ENCODE data around the gene PRMT3. TPM values are rescaled to one million over a fixed set of nuclear protein-coding genes. Genes with fewer than 3 reads are reported as not detected.
"Not testable (repeated sequence)": the region's sequence is repeated elsewhere in the genome, so short reads cannot be mapped to it uniquely, and the experiment has no call there.

The PRMT3 gene
- total RNA-seq, 1 donor from 2014 or later, result 7.8 TPM

GRCh38 chr11:20497124-20497792 lies 109.7 kb downstream of the PRMT3 start:
- DNase-seq (ENCODE audit: extremely low read depth, low read depth, low spot score), result no peak

DNA sequence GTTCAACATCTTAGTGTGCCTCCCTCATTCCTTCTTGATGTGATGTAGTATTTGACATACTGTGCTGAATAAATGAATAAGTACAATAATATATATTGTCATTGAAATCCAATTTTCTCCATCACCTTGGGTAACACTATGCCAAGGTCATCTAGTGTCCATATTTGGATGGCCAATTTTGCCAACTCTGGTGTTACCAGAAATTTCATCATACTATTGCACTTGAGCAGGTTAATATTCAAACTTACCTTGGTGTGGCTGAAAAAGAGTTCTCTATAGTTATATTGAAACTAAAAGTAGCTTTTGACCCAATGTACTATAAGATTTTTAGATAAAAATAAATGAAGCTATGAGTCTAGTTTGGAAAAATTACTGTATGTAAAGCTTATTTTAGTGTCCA lies 113.7 kb downstream of the PRMT3 start:
- no peak for DNase-seq (ENCODE audit: extremely low read depth, low read depth, low spot score)

- DNase-seq (ENCODE audit: extremely low read depth, low read depth, low spot score), result no peak
Observed at GRCh38 chr11:20501971-20502370, 114.5 kb downstream of the PRMT3 start.

DNA sequence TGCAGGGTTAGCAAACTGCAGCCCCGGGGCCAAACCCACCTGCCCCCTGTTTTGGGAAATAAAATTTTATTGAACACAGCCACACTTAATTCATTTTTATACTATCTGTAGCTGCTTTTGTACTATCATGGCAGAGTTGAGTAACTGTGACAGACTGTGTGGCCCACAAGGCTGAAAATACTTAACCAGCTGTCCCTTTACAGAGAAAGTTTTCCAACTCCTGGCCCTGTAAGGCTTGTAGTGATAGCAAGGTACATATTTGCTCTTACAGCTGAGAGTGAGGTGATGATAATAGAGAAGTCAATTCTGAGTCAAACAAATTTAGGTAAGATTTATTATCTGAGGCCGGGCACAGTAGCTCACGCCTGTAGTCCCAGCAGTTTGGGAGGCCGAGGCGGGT lies 124.5 kb downstream of the PRMT3 start:
- no peak for DNase-seq (ENCODE audit: extremely low read depth, low read depth, low spot score)

GRCh38 chr11:20512869-20513268 lies 125.4 kb downstream of the PRMT3 start:
- no peak for DNase-seq (ENCODE audit: extremely low read depth, low read depth, low spot score)

- no peak for DNase-seq (ENCODE audit: extremely low read depth, low read depth, low spot score)
Observed at GRCh38 chr11:20518323-20518834, 130.9 kb downstream of the PRMT3 start.

DNA sequence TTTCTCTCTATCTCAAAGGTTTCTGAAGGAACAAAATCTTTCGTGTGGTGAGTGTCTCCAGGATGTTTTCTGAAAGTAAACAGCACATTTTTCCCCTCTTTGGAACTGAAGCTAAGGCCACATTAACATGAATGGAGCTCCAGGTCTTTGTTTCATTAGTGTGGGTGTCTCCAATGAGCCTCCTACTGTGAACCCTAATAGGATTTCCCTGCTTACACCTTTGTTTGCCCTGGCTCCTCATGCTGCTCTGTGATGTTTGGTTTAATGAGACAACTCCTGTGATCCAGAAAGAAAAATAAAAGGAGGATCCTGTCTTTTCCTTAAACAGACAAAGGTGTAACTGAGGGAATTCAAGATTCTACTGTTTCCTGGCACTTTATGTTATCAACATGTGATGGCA lies 135.0 kb downstream of the PRMT3 start:
- no peak for DNase-seq (ENCODE audit: extremely low read depth, low read depth, low spot score)

GRCh38 chr11:20529757-20530156 lies 142.2 kb downstream of the PRMT3 start:
- no peak for DNase-seq (ENCODE audit: extremely low read depth, low read depth, low spot score)

- DNase-seq (ENCODE audit: extremely low read depth, low read depth, low spot score), result no peak
Observed at GRCh38 chr11:20530942-20531703, 143.6 kb downstream of the PRMT3 start.

GRCh38 chr11:20535271-20535881 lies 147.9 kb downstream of the PRMT3 start:
- no peak for DNase-seq (ENCODE audit: extremely low read depth, low read depth, low spot score)

GRCh38 chr11:20536365-20536764 lies 148.8 kb downstream of the PRMT3 start:
- no peak for DNase-seq (ENCODE audit: extremely low read depth, low read depth, low spot score)

- DNase-seq (ENCODE audit: extremely low read depth, low read depth, low spot score), result no peak
Observed at GRCh38 chr11:20536784-20537183, 149.3 kb downstream of the PRMT3 start.

DNA sequence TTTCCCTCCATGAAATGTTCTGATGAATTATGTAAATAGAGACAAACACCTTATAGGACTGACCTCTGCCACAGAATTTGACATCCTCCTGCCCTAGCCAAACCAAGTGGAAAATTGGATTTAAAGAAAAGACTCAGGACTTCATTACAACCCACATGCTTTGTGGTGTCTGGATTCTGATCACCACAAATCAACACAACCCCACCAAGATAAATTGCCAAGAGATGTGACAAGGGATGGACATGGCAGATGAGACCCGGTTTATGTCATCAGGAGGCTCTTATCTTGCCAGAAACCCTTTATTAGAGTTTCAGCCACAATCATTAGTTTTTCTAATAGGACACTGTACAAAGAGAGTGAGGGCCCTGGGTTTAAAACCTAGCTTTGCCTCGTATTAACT lies 154.0 kb downstream of the PRMT3 start:
- DNase-seq (ENCODE audit: extremely low read depth, low read depth, low spot score), result no peak

DNA sequence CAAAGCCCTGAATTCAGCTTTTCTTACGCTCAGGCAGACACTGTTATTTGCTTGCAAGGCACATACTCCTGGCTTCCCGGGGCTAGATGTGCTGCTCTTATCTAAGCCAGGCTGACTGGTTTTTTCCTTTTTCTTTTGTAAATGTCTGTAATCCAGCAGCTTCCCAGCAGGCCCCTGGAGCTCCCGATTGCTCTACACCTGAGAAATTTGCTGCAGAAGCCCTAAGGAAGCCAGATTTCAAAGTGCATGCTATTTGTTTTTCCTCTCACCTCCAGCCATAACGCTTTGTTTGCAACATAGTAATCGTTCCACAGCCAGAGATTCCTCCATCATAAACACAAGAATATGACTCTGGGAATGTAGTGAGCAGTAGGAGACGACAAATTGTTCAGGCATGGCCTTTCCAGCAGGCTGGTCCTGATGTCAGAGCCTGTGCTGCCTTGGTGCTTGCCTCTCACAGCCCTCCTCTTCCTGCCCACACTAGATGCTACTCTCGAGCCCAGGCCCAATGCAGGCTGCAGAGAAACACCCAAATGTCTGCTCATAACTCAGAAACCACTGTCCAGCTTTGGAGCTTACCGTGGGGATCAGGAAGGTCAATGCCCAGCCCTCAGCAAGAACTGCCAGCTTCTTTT lies 157.2 kb downstream of the PRMT3 start:
- DNase-seq (ENCODE audit: extremely low read depth, low read depth, low spot score), result no peak

DNA sequence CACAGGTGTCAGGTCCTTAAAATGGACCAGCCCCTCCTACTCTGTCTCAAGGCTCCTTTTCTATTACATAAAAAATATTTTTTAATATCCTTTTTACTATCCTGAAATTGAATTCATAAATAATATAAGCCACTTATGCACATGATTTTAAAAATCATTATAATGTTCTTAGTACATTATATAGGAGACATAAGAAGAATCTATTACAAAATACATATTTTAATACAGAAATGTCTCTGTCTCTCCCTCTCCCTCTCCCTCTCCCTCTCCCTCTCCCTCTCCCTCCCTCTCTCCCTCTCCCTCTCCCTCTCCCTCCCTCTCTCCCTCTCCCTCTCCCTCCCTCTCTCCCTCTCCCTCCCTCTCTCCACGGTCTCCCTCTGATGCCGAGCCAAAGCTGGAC lies 159.9 kb downstream of the PRMT3 start:
- DNase-seq (ENCODE audit: extremely low read depth, low read depth, low spot score), result no peak

- no peak for DNase-seq (ENCODE audit: extremely low read depth, low read depth, low spot score)
Observed at GRCh38 chr11:20551096-20551495, 163.6 kb downstream of the PRMT3 start.

DNA sequence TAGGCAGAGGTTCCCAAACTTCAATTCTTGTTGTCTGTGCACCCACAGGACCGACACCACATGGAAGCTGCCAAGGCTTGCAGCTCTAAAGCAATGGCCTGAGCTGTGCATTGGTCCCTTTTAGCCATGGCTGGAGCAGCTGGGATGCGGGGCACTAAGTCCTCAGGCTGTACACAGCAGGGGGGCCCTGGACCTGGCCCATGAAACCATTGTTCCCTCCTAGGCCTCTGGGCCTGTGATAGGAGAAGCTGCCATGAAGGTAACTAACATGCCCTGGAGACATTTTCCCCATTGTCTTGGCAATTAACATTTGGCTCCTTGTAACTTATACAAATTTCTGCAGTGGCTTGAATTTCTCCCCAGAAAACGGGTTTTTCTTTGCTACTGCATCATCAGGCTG lies 168.3 kb downstream of the PRMT3 start:
- no peak for DNase-seq (ENCODE audit: extremely low read depth, low read depth, low spot score)

DNA sequence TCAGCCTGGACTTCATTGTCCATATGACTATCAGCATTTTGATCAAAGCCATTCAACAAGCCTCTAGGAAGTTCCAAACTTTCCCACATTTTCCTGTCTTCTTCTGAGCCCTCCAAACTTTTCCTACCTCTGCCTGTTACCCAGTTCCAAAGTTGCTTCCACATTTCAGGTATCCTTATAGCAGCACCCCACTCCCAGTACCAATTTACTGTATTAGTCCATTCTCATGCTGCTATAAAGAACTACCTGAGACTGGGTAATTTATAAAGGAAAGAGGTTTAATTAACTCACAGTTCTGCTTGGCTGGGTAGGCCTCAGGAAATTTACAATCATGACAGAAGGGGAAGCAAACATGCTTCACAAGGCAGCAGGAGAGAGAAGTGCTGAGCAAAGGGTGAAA lies 168.9 kb downstream of the PRMT3 start:
- DNase-seq (ENCODE audit: extremely low read depth, low read depth, low spot score), result not testable (repeated sequence)

GRCh38 chr11:20558741-20559140 lies 171.2 kb downstream of the PRMT3 start:
- DNase-seq (ENCODE audit: extremely low read depth, low read depth, low spot score), result no peak

Measured in glomerular endothelial cell (primary cell).